Hepatocyte (in vitro differentiated cells): ENCODE measurements around the gene NAPSA. TPM values are rescaled to one million over a fixed set of nuclear protein-coding genes. Genes with fewer than 3 reads are reported as not detected.
A peak's percentile ranks its signal among the peaks of the same experiment; 100 is the strongest.

Experiments
- DNase-seq: peaks from one replicate; pipeline ENCODE4 v3.0.0-alpha.2; 2016; ENCODE audit warnings: low spot score
- H2AFZ ChIP-seq: fragments of 200-600 bp; sonication (generic); 2 replicates; pipeline ENCODE4 v1.6.0; 2016; ENCODE audit warnings: antibody characterized with exemption, mild to moderate bottlenecking
- H3K27ac ChIP-seq: fragments of 200-600 bp; sonication (generic); 2 replicates; pipeline ENCODE4 v1.5.1; 2016; ENCODE audit warnings: mild to moderate bottlenecking
- H3K27me3 ChIP-seq: fragments of 200-600 bp; sonication (generic); 2 replicates; pipeline ENCODE4 v1.6.1; 2016
- H3K36me3 ChIP-seq: fragments of 200-600 bp; sonication (generic); replicated peaks from 2 replicates; pipeline ENCODE4 v1.5.1; 2016; ENCODE audit warnings: low read depth; ENCODE audit not compliant: insufficient read depth
- H3K4me1 ChIP-seq: fragments of 200-600 bp; sonication (generic); 2 replicates; pipeline ENCODE4 v1.5.1; 2016; ENCODE audit warnings: mild to moderate bottlenecking, moderate library complexity; ENCODE audit not compliant: insufficient read depth
- H3K4me2 ChIP-seq: fragments of 200-600 bp; sonication (generic); 2 replicates; pipeline ENCODE4 v1.6.0; 2016
- H3K4me3 ChIP-seq: fragments of 200-600 bp; sonication (generic); 2 replicates; pipeline ENCODE4 v1.5.1; 2016; ENCODE audit warnings: mild to moderate bottlenecking
- H3K79me2 ChIP-seq: fragments of 200-600 bp; sonication (generic); 2 replicates; pipeline ENCODE4 v1.6.0; 2017; ENCODE audit warnings: mild to moderate bottlenecking
- H3K9me2 ChIP-seq: fragments of 200-600 bp; sonication (generic); replicated peaks from 2 replicates; pipeline ENCODE4 v1.6.0; 2017; ENCODE audit warnings: mild to moderate bottlenecking; ENCODE audit not compliant: insufficient read depth
- H3K9me3 ChIP-seq: fragments of 200-600 bp; sonication (generic); 2 replicates; pipeline ENCODE4 v1.5.1; 2016; ENCODE audit warnings: low read depth, mild to moderate bottlenecking
- H4K20me1 ChIP-seq: fragments of 200-600 bp; sonication (generic); 2 replicates; pipeline ENCODE4 v1.6.0; 2016; ENCODE audit warnings: mild to moderate bottlenecking; ENCODE audit not compliant: insufficient read depth, poor library complexity, severe bottlenecking
- EZH2 ChIP-seq: fragments of 200-600 bp; sonication (generic); IDR thresholded peaks from 2 replicates; pipeline ENCODE4 v1.6.1; 2016; ENCODE audit warnings: antibody characterized with exemption, mild to moderate bottlenecking, borderline replicate concordance
- EZH2phosphoT487 ChIP-seq: fragments of 200-600 bp; sonication (generic); IDR thresholded peaks from one replicate; pipeline ENCODE4 v1.6.1; 2018; ENCODE audit warnings: antibody characterized with exemption, mild to moderate bottlenecking, low read depth, moderate library complexity; ENCODE audit not compliant: unreplicated experiment, severe bottlenecking
- WGBS: methylation state at CpG from one replicate; pipeline ENCODE4 v1.1.6; 2016; ENCODE audit warnings: low lambda C conversion rate; ENCODE audit errors: missing lambda C conversion rate; 5-methylcytosine and 5-hydroxymethylcytosine counted together
- polyA plus RNA-seq: library from polyadenylated mRNA; unstranded; fragments of >200 nt; fragmentation: Nextera tagmentation; extraction: Ambion mirVana; gene quantifications from 2 replicates; pipeline ENCODE4 v1.2.1, GENCODE V29; 2016
- total RNA-seq: library from RNA; depleted of rRNA; stranded (reverse); fragments of >200 nt; gene quantifications from 2 replicates; pipeline ENCODE4 v1.2.3, GENCODE V29; 2014
- TF ChIP-seq, protein P1 (sequence below): fragments of 200-600 bp; sonication (generic); IDR thresholded peaks from 2 replicates; pipeline ENCODE4 v1.5.1; 2016; ENCODE audit warnings: antibody characterized with exemption, mild to moderate bottlenecking; ENCODE audit not compliant: poor library complexity

The NAPSA gene
- total and polyA plus RNA-seq, 2 experiments from 2014 or later, result 2.7 to 7.3 TPM

DNA sequence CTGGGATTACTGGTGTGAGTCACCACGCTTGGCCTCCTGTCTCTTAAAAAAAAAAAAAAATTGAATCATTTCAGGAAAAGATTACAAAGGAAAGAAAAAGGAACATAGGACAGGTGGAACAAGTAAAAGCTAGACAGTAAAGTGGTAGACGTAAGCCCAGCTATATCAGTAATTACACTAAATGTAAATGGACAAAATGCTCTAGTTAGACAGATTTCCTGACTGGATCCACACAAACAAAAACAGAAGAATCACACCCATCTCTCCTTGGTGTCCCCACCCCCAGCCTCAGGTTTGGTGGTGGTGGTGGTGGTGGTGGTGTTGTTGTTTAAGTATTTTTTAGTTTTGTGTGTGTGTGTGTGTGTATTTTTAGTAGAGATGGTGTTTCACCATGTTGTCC is 47.0 kb upstream of the NAPSA start:
- 92% methylated on average over 2 of the region's 2 CpGs for WGBS
- Histone ChIP-seq H3K36me3 (no peaks in the 10 kb centered on the region), H3K9me3 (no peaks in the 10 kb centered on the region), H3K4me3 (no peak overlapping the region), H3K4me1 (no peaks in the 10 kb centered on the region), H4K20me1 (no peaks in the 10 kb centered on the region), H3K4me2 (no peak overlapping the region), H2AFZ (no peak overlapping the region), H3K79me2 (no peaks in the 10 kb centered on the region), H3K27ac (no peak overlapping the region), H3K27me3 (no peaks in the 10 kb centered on the region), H3K9me2 (no peaks in the 10 kb centered on the region)
- no peak for DNase-seq
- TF ChIP-seq EZH2, result no peak
- TF ChIP-seq, protein P1, sequence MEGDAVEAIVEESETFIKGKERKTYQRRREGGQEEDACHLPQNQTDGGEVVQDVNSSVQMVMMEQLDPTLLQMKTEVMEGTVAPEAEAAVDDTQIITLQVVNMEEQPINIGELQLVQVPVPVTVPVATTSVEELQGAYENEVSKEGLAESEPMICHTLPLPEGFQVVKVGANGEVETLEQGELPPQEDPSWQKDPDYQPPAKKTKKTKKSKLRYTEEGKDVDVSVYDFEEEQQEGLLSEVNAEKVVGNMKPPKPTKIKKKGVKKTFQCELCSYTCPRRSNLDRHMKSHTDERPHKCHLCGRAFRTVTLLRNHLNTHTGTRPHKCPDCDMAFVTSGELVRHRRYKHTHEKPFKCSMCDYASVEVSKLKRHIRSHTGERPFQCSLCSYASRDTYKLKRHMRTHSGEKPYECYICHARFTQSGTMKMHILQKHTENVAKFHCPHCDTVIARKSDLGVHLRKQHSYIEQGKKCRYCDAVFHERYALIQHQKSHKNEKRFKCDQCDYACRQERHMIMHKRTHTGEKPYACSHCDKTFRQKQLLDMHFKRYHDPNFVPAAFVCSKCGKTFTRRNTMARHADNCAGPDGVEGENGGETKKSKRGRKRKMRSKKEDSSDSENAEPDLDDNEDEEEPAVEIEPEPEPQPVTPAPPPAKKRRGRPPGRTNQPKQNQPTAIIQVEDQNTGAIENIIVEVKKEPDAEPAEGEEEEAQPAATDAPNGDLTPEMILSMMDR, result no peak
- no peak for TF ChIP-seq EZH2phosphoT487

DNA sequence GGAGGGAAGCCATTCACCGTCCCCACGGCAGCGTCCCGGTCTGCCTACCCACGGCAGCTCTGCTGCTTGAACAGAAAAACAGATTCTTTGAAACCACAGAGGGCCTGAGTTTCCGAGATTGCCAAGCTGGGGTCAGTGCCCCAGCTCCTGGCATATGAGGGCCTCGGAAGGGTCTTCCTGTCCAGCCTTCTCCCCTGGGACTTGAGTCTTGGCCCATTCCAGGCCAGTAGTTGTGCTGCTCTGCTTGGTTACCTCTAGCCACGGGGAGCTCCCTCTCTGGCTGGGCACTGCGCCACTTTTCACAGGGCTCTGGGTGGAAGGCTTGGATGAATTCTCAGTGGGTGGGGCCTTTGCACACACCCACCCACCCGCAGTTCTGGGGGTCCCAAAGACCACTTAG is 44.7 kb upstream of the NAPSA start:
- WGBS, result 94% methylated on average over 10 of the region's 10 CpGs
- Histone ChIP-seq H3K27ac (peak overlapping the region; percentile 20), H3K9me2 (no peaks in the 10 kb centered on the region)

DNA sequence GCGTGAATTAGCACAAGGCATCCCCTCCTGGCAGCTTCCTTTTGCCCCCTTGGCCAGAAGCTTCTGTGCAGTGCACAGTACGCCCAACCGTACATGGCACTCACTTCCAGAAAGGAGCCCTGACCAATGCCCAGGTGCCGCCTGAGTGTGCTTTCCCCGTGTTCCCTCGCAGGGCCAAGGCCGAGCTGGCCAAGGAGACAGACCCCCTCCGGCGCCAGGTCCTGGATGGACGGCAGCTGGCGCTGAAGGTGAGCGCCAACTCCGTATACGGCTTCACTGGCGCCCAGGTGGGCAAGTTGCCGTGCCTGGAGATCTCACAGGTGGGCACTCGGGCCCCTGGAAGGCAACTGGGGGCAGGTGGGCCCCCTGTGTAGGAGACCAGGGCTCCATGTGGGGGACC is 43.9 kb upstream of the NAPSA start:
- Histone ChIP-seq H4K20me1 (no peaks in the 10 kb centered on the region), H3K79me2 (no peaks in the 10 kb centered on the region), H3K4me1 (no peaks in the 10 kb centered on the region), H3K36me3 (no peaks in the 10 kb centered on the region), H3K4me2 (no peak overlapping the region), H3K9me3 (no peaks in the 10 kb centered on the region), H2AFZ (no peak overlapping the region), H3K4me3 (no peak overlapping the region), H3K9me2 (no peaks in the 10 kb centered on the region), H3K27ac (no peak overlapping the region), H3K27me3 (no peaks in the 10 kb centered on the region)
- DNase-seq, result no peak
- WGBS, result 97% methylated on average over 17 of the region's 17 CpGs
- TF ChIP-seq, protein P1, result no peak
- TF ChIP-seq EZH2phosphoT487, result no peak
- TF ChIP-seq EZH2, result no peak

More for the DNA sequence above, 44.7 kb upstream of the NAPSA start:
- Histone ChIP-seq H3K4me2 (no peak overlapping the region), H2AFZ (no peak overlapping the region), H4K20me1 (no peaks in the 10 kb centered on the region), H3K9me3 (no peaks in the 10 kb centered on the region), H3K27me3 (no peaks in the 10 kb centered on the region), H3K4me3 (no peak overlapping the region), H3K4me1 (no peaks in the 10 kb centered on the region), H3K36me3 (no peaks in the 10 kb centered on the region), H3K79me2 (no peaks in the 10 kb centered on the region)
- TF ChIP-seq EZH2phosphoT487, result no peak
- TF ChIP-seq EZH2, result no peak
- TF ChIP-seq, protein P1, result no peak
- DNase-seq, result no peak

DNA sequence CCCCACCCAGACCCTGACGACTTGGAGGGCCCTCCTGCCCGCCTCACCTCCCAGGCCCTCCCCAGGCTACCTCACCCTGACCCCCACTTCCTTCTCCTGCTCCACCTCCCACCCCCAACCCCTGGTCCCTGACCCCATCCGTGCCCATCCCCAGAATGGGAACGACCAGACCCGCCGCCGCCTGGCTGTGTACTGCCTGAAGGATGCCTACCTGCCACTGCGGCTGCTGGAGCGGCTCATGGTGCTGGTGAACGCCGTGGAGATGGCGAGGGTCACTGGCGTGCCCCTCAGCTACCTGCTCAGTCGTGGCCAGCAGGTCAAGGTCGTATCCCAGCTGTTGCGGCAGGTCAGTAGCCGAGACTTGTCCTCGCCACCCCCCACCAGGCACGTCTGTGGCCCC is 41.4 kb upstream of the NAPSA start:
- no peak for DNase-seq
- Histone ChIP-seq H3K79me2 (no peaks in the 10 kb centered on the region), H3K27ac (no peak overlapping the region), H3K4me2 (no peak overlapping the region), H3K4me3 (no peak overlapping the region), H3K27me3 (no peaks in the 10 kb centered on the region), H3K4me1 (no peaks in the 10 kb centered on the region), H4K20me1 (no peaks in the 10 kb centered on the region), H2AFZ (no peak overlapping the region), H3K9me2 (no peaks in the 10 kb centered on the region), H3K9me3 (no peaks in the 10 kb centered on the region), H3K36me3 (no peaks in the 10 kb centered on the region)
- 95% methylated on average over 16 of the region's 19 CpGs for WGBS
- TF ChIP-seq, protein P1, result no peak
- TF ChIP-seq EZH2phosphoT487 (no peak), EZH2 (no peak)
